BJ (cell line): ENCODE data around the gene PFKP. TPM values are rescaled to one million over a fixed set of nuclear protein-coding genes. Genes with fewer than 3 reads are reported as not detected.

ENCODE experiments used
- CTCF ChIA-PET: fragments of 350-600 bp; formaldehyde crosslinking; extraction: SDS; loops from one replicate; lab custom pipeline; 2021; ENCODE audit warnings: antibody characterized with exemption, inconsistent platforms; lab: Yijun Ruan, JAX
- POLR2A ChIA-PET: fragments of 300-600 bp; sonication (Branson Sonifier 250); formaldehyde crosslinking; extraction: SDS; loops from one replicate; lab custom pipeline; 2021; ENCODE audit warnings: antibody characterized with exemption; lab: Charles Lee
- DNase-seq: peaks from one replicate; pipeline ENCODE4 v3.0.0-alpha.2; 2011; ENCODE audit warnings: low read depth
- H3K27me3 ChIP-seq: 2 replicates; pipeline ENCODE4 v1.6.0; 2011; ENCODE audit warnings: low read length; ENCODE audit not compliant: control insufficient read depth, insufficient read depth
- H3K36me3 ChIP-seq: 2 replicates; pipeline ENCODE4 v1.5.1; 2011; ENCODE audit warnings: low read length; ENCODE audit not compliant: control insufficient read depth, insufficient read depth
- H3K4me3 ChIP-seq: 2 replicates; pipeline ENCODE4 v1.5.1; 2011; ENCODE audit warnings: low read depth, mild to moderate bottlenecking, control low read depth, low read length
- polyA plus RNA-seq: library from polyadenylated mRNA; depleted of rRNA; stranded (reverse); fragments of >200 nt; gene quantifications from 2 replicates; pipeline ENCODE4 v1.2.3, GENCODE V29; 2011; rRNA removed
- TF ChIP-seq, protein P1 (sequence below): IDR thresholded peaks from 2 replicates; pipeline ENCODE4 v1.5.1; 2011; ENCODE audit warnings: low read depth, mild to moderate bottlenecking, control low read depth, inconsistent platforms, low read length, moderate library complexity; ENCODE audit not compliant: insufficient read depth

The PFKP gene
- polyA plus RNA-seq, 1 experiment, result 138 TPM

DNA sequence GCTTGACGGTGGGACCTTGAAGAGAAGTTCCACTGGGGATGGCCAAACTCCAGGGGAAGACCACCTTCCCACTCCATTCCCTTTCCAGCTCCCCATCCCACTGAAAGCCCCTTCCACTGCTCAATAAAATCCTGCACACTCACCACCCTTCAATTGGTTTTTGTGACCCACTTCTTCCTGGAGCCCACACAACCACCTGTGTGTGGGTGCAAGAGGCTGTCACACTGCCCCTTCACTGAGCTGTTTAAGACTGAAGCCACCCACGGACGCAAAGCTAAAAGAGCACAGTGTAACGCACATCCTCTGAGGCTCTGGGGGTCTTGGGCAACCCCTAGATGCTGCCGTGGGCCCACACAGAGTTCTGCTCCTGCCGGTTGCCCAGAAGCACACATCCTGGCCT lies 118.0 kb downstream of the PFKP start:
- TF ChIP-seq, protein P1, sequence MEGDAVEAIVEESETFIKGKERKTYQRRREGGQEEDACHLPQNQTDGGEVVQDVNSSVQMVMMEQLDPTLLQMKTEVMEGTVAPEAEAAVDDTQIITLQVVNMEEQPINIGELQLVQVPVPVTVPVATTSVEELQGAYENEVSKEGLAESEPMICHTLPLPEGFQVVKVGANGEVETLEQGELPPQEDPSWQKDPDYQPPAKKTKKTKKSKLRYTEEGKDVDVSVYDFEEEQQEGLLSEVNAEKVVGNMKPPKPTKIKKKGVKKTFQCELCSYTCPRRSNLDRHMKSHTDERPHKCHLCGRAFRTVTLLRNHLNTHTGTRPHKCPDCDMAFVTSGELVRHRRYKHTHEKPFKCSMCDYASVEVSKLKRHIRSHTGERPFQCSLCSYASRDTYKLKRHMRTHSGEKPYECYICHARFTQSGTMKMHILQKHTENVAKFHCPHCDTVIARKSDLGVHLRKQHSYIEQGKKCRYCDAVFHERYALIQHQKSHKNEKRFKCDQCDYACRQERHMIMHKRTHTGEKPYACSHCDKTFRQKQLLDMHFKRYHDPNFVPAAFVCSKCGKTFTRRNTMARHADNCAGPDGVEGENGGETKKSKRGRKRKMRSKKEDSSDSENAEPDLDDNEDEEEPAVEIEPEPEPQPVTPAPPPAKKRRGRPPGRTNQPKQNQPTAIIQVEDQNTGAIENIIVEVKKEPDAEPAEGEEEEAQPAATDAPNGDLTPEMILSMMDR, result no peak
- Histone ChIP-seq H3K4me3 (no peak overlapping the region), H3K36me3 (no peaks in the 10 kb centered on the region), H3K27me3 (peaks cover 12% of the 10 kb centered on the region)
- POLR2A ChIA-PET, result no interaction called here
- no peak for DNase-seq
- CTCF ChIA-PET, result no interaction called here

- POLR2A ChIA-PET, result no interaction called here
- TF ChIP-seq, protein P1, result no peak
- DNase-seq, result no peak
- peaks cover 13% of the 10 kb centered on the region for H3K27me3 ChIP-seq
- H3K36me3 ChIP-seq, result no peaks in the 10 kb centered on the region
- CTCF ChIA-PET, result interaction anchor here (1.1 kb wide), 1 partner anchor 306 kb away, joined by 3 read pairs; no protein-coding TSS in a partner anchor
- no peak overlapping the region for H3K4me3 ChIP-seq
These were observed 119.0 kb downstream of the PFKP start for GRCh38 chr10:3186368-3186767.

Other genes with a start within 250 kb of the PFKP start
- gene PITRM1, start 105.2 kb downstream of the PFKP start, polyA plus RNA-seq, result 49.8 and 68.5 TPM in 2 replicates